ENCODE measurements around the gene DLD.
"Not testable (repeated sequence)": the region's sequence is repeated elsewhere in the genome, so short reads cannot be mapped to it uniquely, and the experiment has no call there.

The DLD gene

DNA sequence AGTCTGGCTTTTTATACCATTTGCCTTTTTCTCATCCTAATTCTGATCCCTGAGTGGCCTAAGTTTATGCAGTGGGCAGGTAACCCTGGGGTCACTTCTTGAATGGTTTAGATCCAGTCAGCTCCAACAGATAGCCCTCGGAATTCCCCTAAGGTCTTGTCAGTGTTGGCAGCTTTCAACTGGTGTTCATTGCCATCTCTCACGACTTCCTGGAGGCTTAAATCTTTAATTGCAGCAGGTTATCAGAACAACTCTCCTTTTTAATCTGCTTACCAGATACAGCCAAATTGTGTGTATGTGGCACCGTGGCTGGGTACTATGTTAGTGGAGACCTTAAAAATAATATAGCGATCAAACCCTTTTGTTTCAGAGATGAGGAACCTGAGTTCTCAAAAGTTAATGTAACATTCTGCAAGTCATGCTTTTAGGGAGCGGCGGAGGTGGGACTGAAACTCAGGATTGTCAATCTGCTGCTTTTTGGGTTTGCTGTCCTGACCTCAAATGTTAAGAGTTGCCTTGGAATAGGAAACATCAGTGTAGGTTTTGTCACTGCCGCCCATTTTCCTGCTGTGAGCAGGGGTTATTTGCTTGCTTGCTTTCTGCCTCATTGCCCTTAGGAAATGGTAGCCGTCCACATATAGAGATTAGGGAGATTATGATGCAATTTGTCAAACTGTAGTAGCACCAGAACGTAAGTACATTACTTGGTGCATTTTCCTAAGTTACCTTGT lies 818 bp downstream of the DLD start:
- H3K4me1 ChIP-seq (ENCODE audit: control insufficient read depth, insufficient read depth, low read length) = peaks cover 11% of the 10 kb centered on the region
- H3K36me3 ChIP-seq (ENCODE audit: control insufficient read depth in 2 of 2, insufficient read depth in 2 of 2, low read length in 2 of 2) = peaks cover 3 to 14% of the 10 kb centered on the region in 2 donors
- no peaks in the 10 kb centered on the region for H3K9me3 ChIP-seq (ENCODE audit: control insufficient read depth in 2 of 2, low read length in 2 of 2)
- peak overlapping the region; percentile 96 for H3K27ac ChIP-seq (ENCODE audit: low read length)
- peak overlapping the region; percentile 83 to 91 for H3K4me3 ChIP-seq (ENCODE audit: low read length in 2 of 2)
- H3K9ac ChIP-seq (ENCODE audit: low read length in 2 of 2) = peak overlapping the region; percentile 84 to 98
- H3K27me3 ChIP-seq (ENCODE audit: control insufficient read depth in 1 of 2, insufficient read depth in 2 of 2, low read length in 2 of 2) = no peaks in the 10 kb centered on the region

DNA sequence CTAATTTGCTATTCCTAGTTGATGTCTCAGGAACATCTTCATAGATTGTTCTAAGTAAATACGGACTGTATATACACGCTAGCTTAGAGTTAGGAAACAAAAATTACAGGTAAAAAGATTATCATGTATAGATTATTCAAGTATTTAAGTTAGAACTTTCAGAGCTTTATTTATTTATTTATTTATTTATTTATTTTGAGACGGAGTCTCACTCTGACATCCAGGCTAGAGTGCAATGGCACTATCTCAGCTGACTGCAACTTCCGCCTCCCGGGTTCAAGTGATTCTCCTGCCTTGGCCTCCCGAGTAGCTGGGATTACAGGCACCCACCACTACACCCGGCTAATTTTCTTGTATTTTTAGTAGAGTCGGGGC lies 1.4 kb downstream of the DLD start:
- peaks cover 11% of the 10 kb centered on the region for H3K4me1 ChIP-seq (ENCODE audit: control insufficient read depth, insufficient read depth, low read length)
- not testable (repeated sequence) for H3K9me3 ChIP-seq (ENCODE audit: control insufficient read depth in 2 of 2, low read length in 2 of 2); H3K27me3 ChIP-seq (ENCODE audit: control insufficient read depth in 1 of 2, insufficient read depth in 2 of 2, low read length in 2 of 2); H3K27ac ChIP-seq (ENCODE audit: low read length)
- H3K9ac ChIP-seq (ENCODE audit: low read length in 2 of 2) = peak overlapping the region in 1 of 2 donors; percentile 84
- H3K36me3 ChIP-seq (ENCODE audit: control insufficient read depth in 2 of 2, insufficient read depth in 2 of 2, low read length in 2 of 2) = peaks cover 3 to 14% of the 10 kb centered on the region in 2 donors
- peak overlapping the region; percentile 83 to 91 for H3K4me3 ChIP-seq (ENCODE audit: low read length in 2 of 2)

DNA sequence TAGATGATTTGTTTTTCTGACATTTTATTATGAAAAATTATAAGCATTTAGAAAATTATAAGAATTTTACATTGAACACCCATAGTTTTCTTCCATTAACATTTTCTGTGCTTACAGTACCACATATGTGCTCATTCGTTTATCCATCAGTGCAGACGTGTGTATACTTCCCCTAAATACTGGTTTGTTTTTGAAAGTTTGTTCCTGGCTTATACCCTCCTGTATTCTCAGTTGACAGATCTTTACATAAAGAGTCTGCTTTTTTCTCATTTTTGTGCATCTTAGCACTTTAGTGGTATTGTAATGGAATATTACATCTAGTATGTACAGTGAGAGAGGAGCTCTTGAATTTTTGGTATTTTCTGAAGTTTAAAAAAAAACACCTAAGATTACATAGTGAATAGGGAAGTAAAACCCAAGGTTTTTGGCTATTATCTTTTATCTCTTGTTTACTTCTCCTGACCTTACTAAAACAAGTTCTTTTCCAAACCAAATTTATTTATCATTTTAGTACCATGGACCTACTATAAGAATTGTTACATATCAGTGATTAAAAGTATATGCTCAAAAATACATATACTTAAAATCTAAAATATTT lies 8.1 kb downstream of the DLD start:
- no peak overlapping the region for H3K9ac ChIP-seq (ENCODE audit: low read length in 2 of 2)
- H3K27ac ChIP-seq (ENCODE audit: low read length) = no peak overlapping the region
- no peak overlapping the region for H3K4me3 ChIP-seq (ENCODE audit: low read length in 2 of 2)
- H3K9me3 ChIP-seq (ENCODE audit: control insufficient read depth in 2 of 2, low read length in 2 of 2) = no peaks in the 10 kb centered on the region
- peaks cover 0 to 22% of the 10 kb centered on the region in 2 donors for H3K36me3 ChIP-seq (ENCODE audit: control insufficient read depth in 2 of 2, insufficient read depth in 2 of 2, low read length in 2 of 2)
- H3K27me3 ChIP-seq (ENCODE audit: control insufficient read depth in 1 of 2, insufficient read depth in 2 of 2, low read length in 2 of 2) = no peaks in the 10 kb centered on the region
- peaks cover 2% of the 10 kb centered on the region for H3K4me1 ChIP-seq (ENCODE audit: control insufficient read depth, insufficient read depth, low read length)

DNA sequence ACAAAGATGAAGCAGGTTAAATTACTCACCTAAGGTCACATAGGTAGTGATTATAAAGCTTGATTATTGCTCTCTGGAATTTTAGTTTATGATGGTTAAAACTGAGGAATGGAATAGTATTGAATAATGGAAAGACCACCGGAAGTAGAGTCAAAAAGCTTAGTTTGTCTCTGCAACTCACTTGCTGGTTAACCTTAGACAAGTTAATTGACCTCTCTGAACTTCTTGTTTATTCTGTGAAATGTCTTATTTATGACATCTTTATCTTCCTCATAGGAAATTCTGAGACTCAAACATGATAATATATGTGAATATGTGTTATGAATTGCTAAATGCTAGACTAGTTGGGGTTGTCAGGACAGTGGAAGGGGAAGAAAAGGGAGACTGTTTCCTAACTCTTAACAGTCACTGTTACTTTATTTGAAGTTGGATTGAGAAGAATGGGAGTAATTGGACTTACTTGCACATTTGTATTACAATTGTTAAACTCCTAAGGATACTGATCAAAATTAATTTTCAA lies 9.6 kb downstream of the DLD start:
- Histone ChIP-seq H3K9me3 (ENCODE audit: control insufficient read depth in 2 of 2, low read length in 2 of 2) (no peaks in the 10 kb centered on the region), H3K4me3 (ENCODE audit: low read length in 2 of 2) (no peak overlapping the region), H3K27ac (ENCODE audit: low read length) (no peak overlapping the region), H3K36me3 (ENCODE audit: control insufficient read depth in 2 of 2, insufficient read depth in 2 of 2, low read length in 2 of 2) (peaks cover 6 to 14% of the 10 kb centered on the region in 2 donors), H3K27me3 (ENCODE audit: control insufficient read depth in 1 of 2, insufficient read depth in 2 of 2, low read length in 2 of 2) (no peaks in the 10 kb centered on the region), H3K9ac (ENCODE audit: low read length in 2 of 2) (no peak overlapping the region), H3K4me1 (ENCODE audit: control insufficient read depth, insufficient read depth, low read length) (peaks cover 2% of the 10 kb centered on the region)

DNA sequence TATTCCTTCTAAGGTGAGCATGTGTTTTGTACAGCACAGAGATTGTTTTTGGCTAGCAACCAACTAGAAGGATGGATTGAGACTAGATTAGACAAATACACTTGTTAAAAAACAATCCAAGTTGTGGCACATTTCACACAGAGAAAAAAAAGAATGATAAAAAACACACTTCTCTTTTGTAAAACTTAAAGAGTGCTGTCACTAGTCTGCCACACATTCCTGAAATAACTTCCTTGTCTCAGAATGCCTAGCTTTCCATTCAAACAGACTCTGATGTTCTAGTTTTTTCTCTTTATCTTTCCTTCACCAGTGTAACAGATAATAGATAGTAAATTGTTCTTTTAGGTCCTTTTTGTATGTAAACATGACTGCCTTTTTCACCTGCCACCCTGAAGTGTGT lies 11.4 kb downstream of the DLD start:
- H3K27ac ChIP-seq (ENCODE audit: low read length) = no peak overlapping the region
- H3K27me3 ChIP-seq (ENCODE audit: control insufficient read depth in 1 of 2, insufficient read depth in 2 of 2, low read length in 2 of 2) = no peaks in the 10 kb centered on the region
- no peak overlapping the region for H3K9ac ChIP-seq (ENCODE audit: low read length in 2 of 2)
- no peaks in the 10 kb centered on the region for H3K9me3 ChIP-seq (ENCODE audit: control insufficient read depth in 2 of 2, low read length in 2 of 2)
- no peak overlapping the region for H3K4me3 ChIP-seq (ENCODE audit: low read length in 2 of 2)
- H3K4me1 ChIP-seq (ENCODE audit: control insufficient read depth, insufficient read depth, low read length) = peaks cover 2% of the 10 kb centered on the region
- peaks cover 23 to 30% of the 10 kb centered on the region in 2 donors for H3K36me3 ChIP-seq (ENCODE audit: control insufficient read depth in 2 of 2, insufficient read depth in 2 of 2, low read length in 2 of 2)

DNA sequence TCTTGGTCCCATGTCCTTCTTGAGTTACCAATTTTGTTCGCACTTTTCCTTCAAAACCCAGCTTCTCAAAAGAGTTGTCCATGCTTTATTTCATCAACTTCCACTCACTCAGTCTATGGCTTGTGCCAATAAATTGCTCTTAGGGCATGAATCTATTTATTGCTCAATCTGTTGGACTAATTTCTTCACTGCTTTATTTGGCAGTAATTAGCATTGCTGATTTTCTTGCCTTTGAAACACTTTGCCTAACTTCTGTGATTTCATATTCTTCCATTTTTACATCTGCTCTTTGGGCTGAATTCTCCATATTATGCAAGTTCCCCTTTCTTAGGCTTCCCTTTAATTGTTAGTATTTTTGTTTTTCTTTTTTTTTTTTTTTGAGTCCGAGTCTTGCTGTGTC lies 16.8 kb downstream of the DLD start:
- Histone ChIP-seq H3K9me3 (ENCODE audit: control insufficient read depth in 2 of 2, low read length in 2 of 2) (no peaks in the 10 kb centered on the region), H3K36me3 (ENCODE audit: control insufficient read depth in 2 of 2, insufficient read depth in 2 of 2, low read length in 2 of 2) (peaks cover 31 to 46% of the 10 kb centered on the region in 2 donors), H3K27ac (ENCODE audit: low read length) (no peak overlapping the region), H3K4me3 (ENCODE audit: low read length in 2 of 2) (no peak overlapping the region), H3K9ac (ENCODE audit: low read length in 2 of 2) (no peak overlapping the region), H3K27me3 (ENCODE audit: control insufficient read depth in 1 of 2, insufficient read depth in 2 of 2, low read length in 2 of 2) (no peaks in the 10 kb centered on the region), H3K4me1 (ENCODE audit: control insufficient read depth, insufficient read depth, low read length) (no peaks in the 10 kb centered on the region)

DNA sequence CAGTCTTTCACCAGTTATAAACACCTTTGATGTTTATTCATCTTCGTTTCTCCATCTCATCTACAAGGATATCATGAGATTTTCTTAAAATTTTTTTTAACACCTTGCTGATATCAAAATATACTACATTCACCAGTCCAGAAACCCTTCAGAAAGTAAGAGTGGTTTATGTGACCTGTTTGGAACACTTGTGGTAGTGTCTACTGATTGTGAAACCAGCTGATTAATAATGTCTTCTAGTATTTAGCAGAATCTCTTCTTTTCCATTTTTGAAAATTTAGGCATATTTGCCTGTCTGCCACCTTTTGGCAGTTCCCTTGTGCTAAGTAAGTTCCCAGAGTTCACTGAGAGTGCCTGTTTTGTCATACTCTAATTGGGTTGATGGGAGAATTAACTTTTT lies 18.5 kb downstream of the DLD start:
- H3K36me3 ChIP-seq (ENCODE audit: control insufficient read depth in 2 of 2, insufficient read depth in 2 of 2, low read length in 2 of 2) = peaks cover 31 to 35% of the 10 kb centered on the region in 2 donors
- no peaks in the 10 kb centered on the region for H3K9me3 ChIP-seq (ENCODE audit: control insufficient read depth in 2 of 2, low read length in 2 of 2)
- no peak overlapping the region for H3K27ac ChIP-seq (ENCODE audit: low read length)
- H3K4me3 ChIP-seq (ENCODE audit: low read length in 2 of 2) = no peak overlapping the region
- H3K27me3 ChIP-seq (ENCODE audit: control insufficient read depth in 1 of 2, insufficient read depth in 2 of 2, low read length in 2 of 2) = no peaks in the 10 kb centered on the region
- no peaks in the 10 kb centered on the region for H3K4me1 ChIP-seq (ENCODE audit: control insufficient read depth, insufficient read depth, low read length)
- H3K9ac ChIP-seq (ENCODE audit: low read length in 2 of 2) = no peak overlapping the region

DNA sequence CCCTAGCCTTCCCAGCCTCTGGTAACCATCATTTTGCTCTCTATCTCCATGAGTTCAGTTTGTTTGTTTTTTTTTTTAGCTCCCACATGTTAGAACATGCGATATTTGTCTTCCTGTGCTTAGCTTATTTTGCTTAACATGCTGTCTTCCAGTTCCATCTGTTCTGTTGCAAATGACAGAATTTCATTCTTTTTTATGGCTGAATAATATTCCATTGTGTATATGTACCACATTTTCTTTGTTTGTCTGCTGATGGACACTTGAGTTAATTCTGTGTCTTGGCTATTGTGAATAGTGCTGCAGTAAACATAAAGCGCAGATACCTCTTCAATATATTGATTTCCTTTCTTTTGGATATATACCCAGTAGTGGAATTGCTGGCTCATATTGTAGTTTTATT lies 21.0 kb downstream of the DLD start:
- Histone ChIP-seq H3K9me3 (ENCODE audit: control insufficient read depth in 2 of 2, low read length in 2 of 2) (no peaks in the 10 kb centered on the region), H3K4me3 (ENCODE audit: low read length in 2 of 2) (no peak overlapping the region), H3K4me1 (ENCODE audit: control insufficient read depth, insufficient read depth, low read length) (no peaks in the 10 kb centered on the region), H3K27me3 (ENCODE audit: control insufficient read depth in 1 of 2, insufficient read depth in 2 of 2, low read length in 2 of 2) (no peaks in the 10 kb centered on the region), H3K9ac (ENCODE audit: low read length in 2 of 2) (no peak overlapping the region), H3K36me3 (ENCODE audit: control insufficient read depth in 2 of 2, insufficient read depth in 2 of 2, low read length in 2 of 2) (peaks cover 12 to 27% of the 10 kb centered on the region in 2 donors), H3K27ac (ENCODE audit: low read length) (no peak overlapping the region)

DNA sequence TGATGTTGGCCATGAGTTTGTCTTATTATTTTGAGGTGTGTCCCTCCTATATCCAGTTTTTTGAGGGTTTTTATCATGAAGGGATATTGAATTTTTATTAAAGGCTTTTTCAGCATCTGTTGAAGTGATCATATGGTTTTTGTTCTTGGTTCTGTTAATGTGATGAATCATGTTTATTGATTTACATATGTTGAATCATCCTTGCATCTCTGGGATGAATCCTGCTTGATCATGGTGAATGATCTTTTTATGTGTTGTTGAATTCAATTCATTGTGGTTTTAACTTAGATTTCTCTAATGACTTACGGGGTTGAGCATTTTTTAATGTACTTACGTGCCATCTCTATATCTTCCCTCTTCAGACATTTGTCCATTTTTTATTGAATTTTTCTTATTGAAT lies 22.9 kb downstream of the DLD start:
- H3K27ac ChIP-seq (ENCODE audit: low read length) = no peak overlapping the region
- H3K9me3 ChIP-seq (ENCODE audit: control insufficient read depth in 2 of 2, low read length in 2 of 2) = no peaks in the 10 kb centered on the region
- no peak overlapping the region for H3K4me3 ChIP-seq (ENCODE audit: low read length in 2 of 2)
- H3K36me3 ChIP-seq (ENCODE audit: control insufficient read depth in 2 of 2, insufficient read depth in 2 of 2, low read length in 2 of 2) = peaks cover 22 to 31% of the 10 kb centered on the region in 2 donors
- no peak overlapping the region for H3K9ac ChIP-seq (ENCODE audit: low read length in 2 of 2)
- no peaks in the 10 kb centered on the region for H3K4me1 ChIP-seq (ENCODE audit: control insufficient read depth, insufficient read depth, low read length)
- no peaks in the 10 kb centered on the region for H3K27me3 ChIP-seq (ENCODE audit: control insufficient read depth in 1 of 2, insufficient read depth in 2 of 2, low read length in 2 of 2)

DNA sequence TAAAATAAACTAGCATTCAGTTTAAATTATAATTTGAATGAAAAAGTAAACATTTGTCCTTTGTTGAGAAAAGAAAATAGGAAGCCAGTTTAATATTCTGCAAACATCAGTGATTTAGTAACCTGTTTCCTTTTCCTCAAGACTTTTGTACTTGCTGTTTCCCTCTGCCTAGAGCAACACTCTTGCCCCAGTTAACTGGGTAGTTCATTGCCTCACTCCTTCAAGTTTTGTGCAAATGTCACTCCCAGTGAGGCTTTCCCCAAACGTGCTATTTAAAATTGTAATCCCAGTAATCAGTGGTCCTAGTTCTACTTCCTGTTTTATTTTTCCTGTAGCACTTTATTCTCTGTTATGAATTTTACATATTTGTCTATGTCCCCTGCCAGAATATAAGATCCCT lies 23.8 kb downstream of the DLD start:
- H3K9me3 ChIP-seq (ENCODE audit: control insufficient read depth in 2 of 2, low read length in 2 of 2) = no peaks in the 10 kb centered on the region
- H3K4me1 ChIP-seq (ENCODE audit: control insufficient read depth, insufficient read depth, low read length) = no peaks in the 10 kb centered on the region
- H3K4me3 ChIP-seq (ENCODE audit: low read length in 2 of 2) = no peak overlapping the region
- no peaks in the 10 kb centered on the region for H3K27me3 ChIP-seq (ENCODE audit: control insufficient read depth in 1 of 2, insufficient read depth in 2 of 2, low read length in 2 of 2)
- H3K9ac ChIP-seq (ENCODE audit: low read length in 2 of 2) = no peak overlapping the region
- H3K36me3 ChIP-seq (ENCODE audit: control insufficient read depth in 2 of 2, insufficient read depth in 2 of 2, low read length in 2 of 2) = peaks cover 26 to 33% of the 10 kb centered on the region in 2 donors
- no peak overlapping the region for H3K27ac ChIP-seq (ENCODE audit: low read length)

DNA sequence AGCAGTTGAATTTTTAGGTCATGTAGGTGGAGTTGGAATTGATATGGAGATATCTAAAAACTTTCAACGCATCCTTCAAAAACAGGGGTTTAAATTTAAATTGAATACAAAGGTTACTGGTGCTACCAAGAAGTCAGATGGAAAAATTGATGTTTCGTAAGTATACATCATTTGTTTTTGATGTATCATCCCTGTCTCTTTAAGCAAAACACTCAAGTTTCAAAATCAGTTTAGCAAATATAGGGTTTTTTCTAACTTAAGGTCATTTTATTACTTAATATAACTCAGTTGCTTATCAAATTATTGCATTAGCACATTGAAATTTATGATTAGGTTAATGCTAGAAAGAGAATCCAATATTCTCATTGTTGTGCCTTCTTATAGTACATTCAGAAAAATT lies 24.6 kb downstream of the DLD start:
- Histone ChIP-seq H3K9me3 (ENCODE audit: control insufficient read depth in 2 of 2, low read length in 2 of 2) (no peaks in the 10 kb centered on the region), H3K27me3 (ENCODE audit: control insufficient read depth in 1 of 2, insufficient read depth in 2 of 2, low read length in 2 of 2) (no peaks in the 10 kb centered on the region), H3K36me3 (ENCODE audit: control insufficient read depth in 2 of 2, insufficient read depth in 2 of 2, low read length in 2 of 2) (peaks cover 28 to 33% of the 10 kb centered on the region in 2 donors), H3K27ac (ENCODE audit: low read length) (no peak overlapping the region), H3K4me1 (ENCODE audit: control insufficient read depth, insufficient read depth, low read length) (peaks cover 3% of the 10 kb centered on the region), H3K9ac (ENCODE audit: low read length in 2 of 2) (no peak overlapping the region), H3K4me3 (ENCODE audit: low read length in 2 of 2) (no peak overlapping the region)

All from stomach smooth muscle (tissue), 2 donors.